ENCODE measurements around the gene YTHDF2.
"Not testable (repeated sequence)": the region's sequence is repeated elsewhere in the genome, so short reads cannot be mapped to it uniquely, and the experiment has no call there.

The YTHDF2 gene

DNA sequence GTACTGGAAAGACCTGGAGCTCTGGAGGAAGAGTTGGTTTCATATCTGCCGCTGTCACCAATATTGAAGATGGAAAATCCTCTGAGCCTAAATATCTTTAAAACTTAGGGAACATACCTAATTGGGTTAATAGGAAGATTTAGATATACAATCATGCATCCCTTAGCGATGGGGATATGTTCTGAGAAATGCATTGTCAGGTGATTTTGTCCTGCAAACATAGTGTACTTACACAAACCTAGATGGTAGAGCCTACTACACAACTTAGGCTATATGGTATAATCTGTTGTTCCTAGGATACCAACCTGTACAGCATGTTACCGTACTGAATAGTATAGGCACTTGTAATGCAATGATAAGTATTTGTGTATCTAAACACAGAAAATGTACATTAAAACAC is 22.5 kb downstream of the YTHDF2 start:
- no peak for DNase-seq (ENCODE audit: low read depth, low spot score)

DNA sequence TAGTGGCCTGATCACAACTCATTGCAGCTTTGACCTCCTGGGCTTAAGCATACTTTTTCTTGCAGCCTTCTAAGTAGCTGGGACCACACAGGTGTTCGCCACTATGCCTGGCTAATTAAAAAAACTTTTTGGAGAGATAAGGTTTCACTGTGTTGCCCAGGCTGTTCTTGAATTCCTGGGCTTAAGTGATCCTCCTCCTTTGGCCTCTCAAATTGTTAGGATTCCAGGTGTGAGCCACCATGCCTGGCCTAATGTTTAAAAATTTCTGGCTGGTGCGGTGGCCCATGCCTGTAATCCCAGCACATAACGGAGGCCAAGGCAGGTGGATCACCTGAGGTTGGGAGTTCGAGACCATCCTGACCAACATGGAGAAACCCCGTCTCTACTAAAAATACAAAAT is 24.4 kb downstream of the YTHDF2 start:
- DNase-seq (ENCODE audit: low read depth, low spot score): no peak

DNA sequence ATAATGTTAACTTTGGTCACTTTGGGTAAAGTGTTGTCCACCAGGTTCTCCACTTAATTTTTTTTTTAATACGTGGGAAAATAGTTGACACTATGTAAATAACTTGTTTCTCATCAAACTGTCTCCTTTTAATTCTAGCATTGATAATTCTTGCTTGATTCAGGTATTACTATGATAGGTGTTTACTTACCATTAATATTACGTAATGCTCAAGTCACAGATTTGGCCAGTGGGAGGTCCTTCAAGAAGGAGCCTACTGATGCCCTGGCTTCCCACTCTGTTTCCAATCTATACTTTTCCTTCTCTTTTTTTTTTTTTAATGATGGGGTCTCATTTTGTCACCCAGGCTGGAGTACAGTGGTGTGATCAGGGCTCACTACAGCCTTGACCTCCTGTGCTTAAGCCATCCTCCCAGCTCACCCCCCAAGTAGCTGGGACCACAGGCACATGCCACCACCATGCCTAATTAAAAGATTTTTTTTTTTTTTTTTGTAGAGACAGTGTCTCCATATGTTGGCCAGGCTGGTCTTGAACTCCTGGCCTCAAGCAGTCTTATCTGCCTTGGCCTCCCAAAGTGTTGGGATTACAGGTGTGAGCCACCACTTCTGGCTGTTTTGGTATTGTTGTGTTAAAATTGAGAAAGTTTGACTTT is 29.9 kb downstream of the YTHDF2 start:
- DNase-seq (ENCODE audit: low read depth, low spot score): no peak

DNA sequence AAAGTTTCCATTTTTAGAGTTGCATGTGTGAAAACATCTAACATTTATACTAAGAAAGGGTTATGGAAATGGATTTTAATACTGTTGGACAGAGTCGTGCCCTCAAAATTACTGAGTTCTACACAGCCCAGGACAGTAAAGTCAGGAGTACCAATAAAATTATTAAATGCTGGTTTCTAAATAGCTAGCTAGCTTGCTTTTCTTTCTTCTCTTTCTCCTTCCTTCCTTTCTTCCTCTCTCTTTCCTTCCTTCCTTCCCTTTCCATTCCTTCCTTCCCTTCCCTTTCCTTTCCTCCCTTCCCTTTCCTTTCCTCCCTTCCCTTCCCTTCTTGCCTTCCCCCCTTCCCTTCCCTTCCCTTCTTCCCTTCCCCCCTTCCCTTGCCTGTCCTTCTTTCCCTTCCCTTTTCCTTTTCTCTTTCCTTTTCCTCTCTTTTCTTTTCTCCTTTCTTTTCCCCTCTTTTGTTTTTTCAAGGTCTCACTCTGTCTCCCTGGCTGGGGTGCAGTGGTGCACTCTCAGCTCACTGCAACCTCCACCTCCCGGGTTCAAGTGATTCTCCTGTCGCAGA is 33.9 kb downstream of the YTHDF2 start:
- no peak for DNase-seq (ENCODE audit: low read depth, low spot score)

DNA sequence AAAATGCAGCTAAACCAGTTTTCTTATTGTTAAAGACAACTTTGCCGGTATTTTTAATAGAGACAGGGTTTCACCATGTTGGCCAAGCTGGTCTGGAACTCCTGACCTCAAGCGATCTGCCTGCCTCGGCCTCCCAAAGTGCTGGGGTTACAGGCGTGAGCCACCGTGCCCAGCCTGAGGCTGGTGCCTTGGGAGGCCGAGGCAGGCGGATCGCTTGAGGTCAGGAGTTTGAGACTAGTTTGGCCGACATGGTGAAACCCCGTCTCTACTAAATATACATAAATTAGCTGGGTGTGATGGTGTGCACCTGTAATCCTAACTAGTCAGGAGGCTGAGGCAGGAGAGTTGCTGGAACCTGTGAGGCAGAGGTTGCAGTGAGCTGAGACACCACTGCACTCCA is 35.2 kb downstream of the YTHDF2 start:
- DNase-seq (ENCODE audit: low read depth, low spot score): not testable (repeated sequence)

DNA sequence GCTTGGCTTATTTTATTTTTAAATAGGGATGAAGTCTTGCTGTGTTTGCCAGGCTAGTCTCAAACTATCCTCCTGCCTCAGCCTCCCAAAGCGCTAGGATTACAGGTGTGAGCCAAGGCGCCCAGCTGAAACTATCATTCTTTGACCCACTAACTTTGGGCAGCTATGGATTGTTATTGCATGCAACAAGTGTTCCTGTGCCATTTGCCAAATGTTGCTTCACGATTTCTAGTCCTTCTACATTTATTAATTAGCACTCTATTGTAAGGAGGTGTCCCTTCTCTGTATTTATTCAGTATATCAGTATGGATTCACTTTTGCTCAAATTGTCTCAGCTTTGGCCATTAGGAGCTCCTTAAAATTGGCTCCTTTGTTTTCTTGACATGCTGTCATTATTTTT is 36.4 kb downstream of the YTHDF2 start:
- no peak for DNase-seq (ENCODE audit: low read depth, low spot score)

DNA sequence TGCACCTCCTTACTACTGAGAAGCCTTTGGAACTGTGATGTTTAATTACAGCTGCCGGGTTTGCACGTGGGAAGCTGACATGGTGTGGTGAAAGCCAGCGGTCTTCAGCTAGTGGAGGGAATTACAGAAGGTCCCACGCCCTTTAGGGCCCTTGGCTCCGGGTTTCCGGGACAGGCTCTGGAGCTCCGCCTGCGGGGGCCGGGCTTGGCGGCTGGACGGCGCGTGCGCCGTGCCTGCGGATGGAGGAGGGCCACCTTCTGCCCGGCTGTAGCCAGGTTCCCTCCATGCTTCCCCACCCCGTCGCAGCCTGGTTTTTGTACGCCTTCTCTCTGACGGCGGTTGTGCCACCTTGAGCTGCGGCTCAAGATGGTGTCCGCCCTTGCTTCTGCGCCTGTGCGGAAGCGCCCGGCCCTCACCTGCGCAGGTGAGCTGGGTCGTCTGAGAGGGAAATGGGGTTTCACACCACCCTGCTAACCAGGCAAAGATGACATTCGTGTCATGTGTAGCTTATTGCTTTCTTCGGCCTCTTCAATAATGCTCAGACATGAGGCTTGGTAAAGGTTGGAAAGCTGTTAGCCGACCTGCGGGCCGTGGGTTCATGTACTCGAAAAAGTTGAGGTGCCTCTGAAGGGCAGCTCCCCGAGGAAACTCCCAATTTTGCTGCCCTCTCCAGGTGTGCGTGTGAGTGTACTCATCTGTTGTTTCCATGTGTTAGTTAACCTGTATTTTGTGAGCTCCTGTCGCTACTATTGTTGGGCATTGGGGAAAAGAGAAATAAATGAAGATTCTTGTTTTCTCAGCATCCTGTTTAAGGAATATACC is 38.6 kb downstream of the YTHDF2 start:
- peak; percentile 68 for DNase-seq (ENCODE audit: low read depth, low spot score)

DNA sequence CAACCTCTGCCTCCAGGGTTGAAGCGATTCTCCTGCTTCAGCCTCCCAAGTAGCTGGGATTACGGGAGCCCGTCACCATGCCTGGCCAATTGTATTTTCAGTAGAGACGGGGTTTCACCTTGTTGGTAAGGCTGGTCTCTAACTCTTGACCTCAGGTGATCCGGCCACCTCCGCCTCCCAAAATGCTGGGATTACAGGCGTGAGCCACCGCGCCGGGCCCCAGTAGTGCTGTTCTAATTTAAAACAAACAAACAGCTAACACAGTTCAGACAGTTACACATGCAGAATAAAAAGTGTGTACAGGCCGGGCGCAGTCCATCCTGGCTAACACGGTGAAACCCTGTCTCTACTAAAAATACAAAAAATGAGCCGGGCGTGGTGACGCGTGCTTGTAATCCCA is 39.6 kb downstream of the YTHDF2 start:
- DNase-seq (ENCODE audit: low read depth, low spot score): no peak

DNA sequence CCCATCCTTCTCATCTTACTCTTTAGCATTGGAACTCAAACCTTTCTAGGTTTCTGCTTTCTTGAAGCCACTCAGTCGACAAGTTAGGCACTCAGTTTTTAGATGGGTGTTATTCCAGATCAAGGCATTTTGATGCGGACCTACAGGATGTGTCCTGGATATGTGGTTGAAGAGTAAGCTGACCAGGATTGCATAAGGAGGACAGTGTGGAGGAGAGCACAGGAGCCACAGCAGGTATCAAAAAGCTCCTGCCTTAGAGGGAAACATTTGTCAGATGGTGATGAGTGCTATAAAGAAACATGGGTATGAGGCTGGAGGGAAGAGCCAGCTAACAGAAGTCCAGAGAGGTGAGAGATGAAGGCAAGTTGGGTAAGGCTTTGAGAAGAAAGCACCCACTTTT is 41.3 kb downstream of the YTHDF2 start:
- DNase-seq (ENCODE audit: low read depth, low spot score): no peak

DNA sequence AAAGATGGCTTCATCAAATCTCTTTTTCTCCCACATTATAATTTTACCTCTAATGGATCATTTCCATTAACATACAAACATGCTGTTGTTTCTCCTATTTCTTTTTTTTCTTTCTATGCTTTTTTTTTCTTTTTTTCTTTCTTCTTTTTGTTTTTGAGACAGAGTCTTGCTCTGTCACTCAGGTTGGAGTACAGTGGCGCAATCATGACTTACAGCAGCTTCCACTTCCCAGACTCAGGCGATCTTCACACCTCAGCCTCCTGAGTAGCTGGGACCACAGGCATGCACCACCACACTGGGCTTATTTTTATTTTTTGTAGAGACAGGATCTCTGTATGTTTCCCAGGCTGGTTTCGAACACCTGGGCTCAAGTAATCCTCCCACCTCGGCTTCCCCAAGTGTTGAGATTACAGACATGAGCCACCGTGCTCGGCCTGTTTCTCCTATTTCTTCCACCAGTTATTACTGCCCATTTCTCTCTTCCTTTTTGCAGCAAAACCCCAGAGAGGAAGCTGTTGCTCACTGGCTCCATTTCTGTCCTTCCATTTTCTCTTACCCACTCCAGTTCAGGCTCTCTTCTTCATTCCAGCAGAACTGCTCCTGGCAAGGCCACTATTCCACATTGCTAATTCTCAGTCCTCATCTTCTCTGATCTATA is 43.1 kb downstream of the YTHDF2 start:
- no peak for DNase-seq (ENCODE audit: low read depth, low spot score)

DNA sequence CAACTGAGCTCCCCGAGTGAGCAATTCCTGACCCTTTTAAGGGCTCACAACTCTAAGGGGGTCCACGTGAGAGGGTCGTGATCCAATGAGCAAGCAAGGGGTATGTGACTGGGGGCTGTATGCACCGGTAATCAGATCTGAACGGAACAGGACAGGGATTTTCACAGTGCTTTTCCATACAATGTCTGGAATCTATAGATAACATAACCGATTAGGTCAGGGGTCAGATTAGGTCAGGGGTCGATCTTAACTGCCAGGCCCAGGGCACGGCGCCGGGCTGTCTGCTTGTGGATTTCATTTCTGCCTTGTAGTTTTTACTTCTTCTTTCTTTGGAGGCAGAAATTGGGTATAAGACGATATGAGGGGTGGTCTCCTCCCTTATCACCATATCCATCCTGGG is 44.6 kb downstream of the YTHDF2 start:
- no peak for DNase-seq (ENCODE audit: low read depth, low spot score)

DNA sequence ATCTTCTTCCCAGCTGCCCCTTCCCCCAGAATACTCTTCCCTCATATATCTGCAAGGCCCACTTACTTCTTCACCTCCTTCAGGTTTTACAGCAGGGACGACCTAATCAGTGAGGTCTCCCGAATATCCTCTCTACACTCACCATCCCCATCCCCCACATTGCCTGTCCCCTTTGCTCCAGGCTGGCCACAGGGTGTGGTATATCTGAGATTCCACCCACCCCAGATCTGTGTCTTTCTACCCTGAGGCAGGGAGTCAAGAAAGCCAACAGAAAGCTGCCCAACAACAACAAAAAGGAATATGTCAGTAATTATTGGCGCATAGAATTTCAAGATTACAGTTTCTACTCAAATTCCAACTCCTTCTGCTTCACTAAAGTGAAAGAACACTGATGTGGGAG is 45.3 kb downstream of the YTHDF2 start:
- peak; percentile 60 for DNase-seq (ENCODE audit: low read depth, low spot score)

DNA sequence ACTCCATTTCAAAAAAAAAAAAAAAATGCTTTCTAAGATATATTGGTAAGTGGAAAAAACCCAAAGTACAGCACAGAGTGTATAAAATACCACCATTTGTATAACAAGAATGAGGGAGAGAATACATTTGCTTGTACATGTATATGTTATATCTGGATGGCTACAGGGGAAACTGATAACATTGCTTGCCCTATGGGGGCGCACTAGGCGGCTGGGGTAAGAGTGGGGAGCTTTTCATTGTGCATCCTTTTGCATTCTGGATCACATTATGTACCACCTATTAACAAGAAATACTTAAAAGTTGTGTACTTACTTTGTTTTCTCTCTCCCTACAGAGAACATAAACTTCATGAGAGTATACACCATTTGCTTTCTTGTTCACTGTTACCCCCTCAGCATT is 46.6 kb downstream of the YTHDF2 start:
- DNase-seq (ENCODE audit: low read depth, low spot score): no peak

DNA sequence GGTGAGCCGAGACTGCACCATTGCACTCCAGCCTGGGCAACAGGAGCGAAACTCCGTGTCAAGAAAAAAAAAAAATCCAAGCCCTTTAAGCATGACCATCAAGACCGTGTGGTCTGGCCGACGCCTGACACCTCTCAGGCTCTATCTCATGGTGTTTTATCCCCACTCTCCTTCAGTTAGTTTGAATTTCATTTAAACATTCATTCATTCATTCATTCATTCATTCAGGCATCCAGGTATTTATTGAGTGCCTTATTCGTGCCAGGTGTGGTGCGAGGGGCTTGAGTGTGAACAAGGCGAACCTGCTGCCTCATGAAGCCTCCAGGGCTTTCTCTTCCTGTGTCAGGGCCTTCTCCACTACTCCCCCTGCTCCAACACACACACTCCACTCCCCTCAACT is 52.7 kb downstream of the YTHDF2 start:
- no peak for DNase-seq (ENCODE audit: low read depth, low spot score)

DNA sequence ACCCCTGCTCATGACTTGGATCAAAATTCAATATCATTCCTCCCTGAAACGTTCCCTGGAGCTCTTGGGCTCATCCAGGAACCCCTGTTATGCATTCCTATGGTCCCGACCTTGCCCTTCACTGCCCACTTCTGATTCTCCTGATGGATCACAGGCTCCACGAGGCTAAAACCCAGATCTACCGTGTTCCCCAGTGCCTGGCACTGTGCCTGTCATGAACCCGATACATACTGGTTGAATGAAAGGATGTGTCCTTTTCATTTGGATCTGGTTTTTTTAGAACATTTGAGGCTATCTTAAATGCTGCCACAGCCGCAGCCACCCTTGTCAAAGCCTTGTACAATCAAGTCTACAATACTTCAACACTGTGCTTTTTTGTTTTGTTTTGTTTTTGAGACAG is 53.1 kb downstream of the YTHDF2 start:
- DNase-seq (ENCODE audit: low read depth, low spot score): no peak

DNA sequence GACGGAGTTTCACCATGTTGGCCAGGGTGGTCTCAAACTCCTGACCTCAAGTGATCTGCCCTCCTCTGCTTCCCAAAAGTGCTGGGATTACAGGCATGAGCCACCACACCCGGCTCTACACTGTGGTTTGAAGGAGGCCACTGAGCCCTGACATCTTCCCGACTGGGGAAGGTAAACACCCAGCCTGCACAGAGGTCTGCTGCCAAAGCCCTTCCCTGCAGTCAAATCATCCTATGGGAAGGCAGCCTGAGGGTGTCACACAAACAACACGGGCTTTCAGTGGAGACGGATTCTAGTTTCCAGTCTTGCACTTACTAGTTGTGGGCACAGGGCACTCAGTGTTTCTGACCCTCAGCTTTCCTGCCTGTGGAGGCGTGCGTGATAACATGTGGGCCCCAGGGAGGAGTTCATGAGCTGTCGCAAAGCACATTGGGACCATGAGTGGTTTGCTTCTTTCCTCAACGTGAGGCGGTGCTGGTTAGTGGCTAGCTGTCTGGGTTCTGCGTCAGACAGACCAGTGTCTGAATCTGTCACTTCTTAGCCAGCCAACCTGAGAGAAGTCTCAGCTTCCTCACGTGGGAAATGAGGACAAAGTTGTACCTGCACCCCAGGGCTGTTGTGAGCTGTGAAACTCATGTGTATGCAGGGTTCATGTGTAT is 53.8 kb downstream of the YTHDF2 start:
- DNase-seq (ENCODE audit: low read depth, low spot score): no peak

DNA sequence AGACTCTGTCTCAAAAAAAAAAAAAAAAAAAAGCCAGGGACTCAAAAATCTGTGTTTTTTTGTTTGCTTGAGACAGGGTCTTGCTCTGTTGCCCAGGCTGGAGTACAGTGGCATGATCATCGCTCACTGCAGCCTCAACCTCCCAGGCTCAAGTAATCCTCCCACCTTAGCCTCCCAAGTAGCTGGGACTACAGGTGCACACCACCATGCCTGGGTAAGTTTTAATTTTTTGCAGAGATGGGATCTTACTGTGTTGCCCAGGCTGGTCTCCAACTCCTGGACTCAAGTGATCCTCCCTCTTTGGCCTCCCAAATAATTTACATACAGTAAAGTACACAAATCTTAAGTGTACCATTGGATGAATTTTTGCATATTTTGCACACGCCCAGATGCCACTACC is 55.2 kb downstream of the YTHDF2 start:
- not testable (repeated sequence) for DNase-seq (ENCODE audit: low read depth, low spot score)

DNA sequence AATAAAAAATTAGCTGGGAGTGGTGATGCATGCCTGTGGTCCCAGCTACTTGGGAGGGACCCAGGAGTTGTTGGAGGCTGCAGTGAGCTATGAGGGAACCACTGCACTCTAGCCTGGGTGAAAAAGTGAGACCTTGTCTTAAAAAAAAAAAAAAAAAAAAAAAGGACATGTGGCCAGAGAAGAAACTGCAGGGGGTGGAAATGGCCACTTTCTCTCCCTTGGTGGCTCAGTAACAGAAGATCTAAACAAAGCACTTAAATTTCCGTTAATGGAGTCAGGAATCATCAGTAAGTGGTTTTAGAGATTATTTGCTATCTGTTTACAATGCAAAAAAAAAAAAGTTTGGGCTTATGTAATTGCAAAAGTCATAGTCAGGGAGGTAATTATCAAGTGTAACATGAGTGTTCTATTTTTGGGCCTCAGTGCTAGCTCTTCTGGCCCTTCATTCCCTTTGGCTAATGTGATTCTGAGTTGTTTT is 55.9 kb downstream of the YTHDF2 start:
- DNase-seq (ENCODE audit: low read depth, low spot score): no peak

DNA sequence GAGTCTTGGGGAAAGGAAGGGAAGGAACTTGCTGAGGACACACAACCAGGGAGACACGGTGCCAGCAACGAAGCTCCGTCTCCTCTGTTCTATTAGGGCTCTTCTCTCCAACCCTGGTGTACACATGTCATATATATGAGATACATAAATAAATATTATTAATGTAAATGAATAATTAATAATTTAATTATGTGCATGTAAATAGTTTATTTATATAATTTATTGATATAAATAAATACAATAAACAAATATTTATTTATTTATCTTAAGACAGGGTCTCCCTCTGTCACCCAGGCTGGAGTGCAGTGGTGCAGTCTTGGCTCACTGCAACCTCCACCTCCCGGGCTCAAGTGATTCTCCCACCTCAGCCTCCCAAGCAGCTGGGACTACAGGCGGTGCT is 57.8 kb downstream of the YTHDF2 start:
- not testable (repeated sequence) for DNase-seq (ENCODE audit: low read depth, low spot score)

DNA sequence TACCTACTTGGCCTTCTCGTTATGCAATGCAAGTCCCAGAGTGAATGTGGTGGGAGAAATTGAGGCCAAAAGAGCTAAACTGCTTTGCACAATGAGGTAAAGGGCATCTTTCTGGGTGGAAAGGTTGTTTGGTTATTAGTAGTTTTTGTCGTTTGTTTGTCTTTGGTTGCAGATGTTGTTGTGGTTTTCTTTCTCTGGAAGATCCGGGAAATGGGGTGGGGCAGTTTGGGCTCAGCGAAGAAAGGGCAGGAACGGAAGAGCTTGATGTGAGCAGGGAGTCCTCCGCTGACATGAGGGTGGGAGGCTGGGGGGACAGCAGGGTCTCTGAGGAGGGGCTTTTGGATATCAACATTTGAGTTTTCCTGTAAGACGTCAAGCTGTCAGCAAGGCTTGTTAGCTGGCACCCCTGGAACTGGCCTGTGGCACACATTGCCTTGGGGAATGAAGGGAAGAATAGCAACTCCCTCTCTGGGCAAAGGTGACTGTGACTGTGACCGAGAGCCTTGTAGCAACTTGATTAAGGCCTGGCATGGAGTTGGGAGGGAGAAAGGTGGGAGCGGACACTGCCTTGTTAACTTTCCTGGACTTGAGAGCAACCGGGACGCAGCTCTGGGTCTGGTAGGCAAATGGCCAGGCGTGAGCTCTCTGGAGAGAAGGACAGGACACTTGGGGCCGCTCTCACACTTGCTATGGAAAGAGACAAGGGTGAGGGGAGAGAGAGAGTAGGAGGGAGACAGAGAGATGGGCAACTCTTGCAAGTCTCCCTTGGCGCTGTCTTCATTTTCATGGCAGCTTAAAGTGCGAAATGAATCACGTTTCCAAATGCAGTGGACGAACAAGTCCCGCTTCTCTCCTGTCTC is 59.8 kb downstream of the YTHDF2 start:
- no peak for DNase-seq (ENCODE audit: low read depth, low spot score)

DNA sequence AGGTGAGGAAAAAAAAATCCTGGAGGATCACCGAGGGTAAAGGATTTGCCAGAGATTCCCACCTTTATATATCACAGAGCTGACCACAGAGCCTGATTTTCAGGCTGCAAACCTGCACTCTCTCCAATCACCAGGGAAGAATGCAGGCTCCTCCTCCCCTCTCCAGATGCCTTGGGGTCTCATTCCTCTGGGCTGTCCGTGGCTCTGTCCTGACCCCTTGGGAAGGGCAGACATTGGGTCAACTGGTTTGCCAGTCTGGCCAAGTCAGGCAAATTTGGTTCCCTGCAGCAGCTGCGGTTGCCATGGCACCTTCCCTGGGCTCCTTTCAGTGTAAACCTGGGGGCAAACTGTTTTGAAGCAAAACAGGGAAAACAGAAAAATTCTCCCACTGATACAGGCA is 63.6 kb downstream of the YTHDF2 start:
- DNase-seq (ENCODE audit: low read depth, low spot score): peak; percentile 71

Data from ELF-1 (cell line).